NCI-H128 (cell line): Measurements from ENCODE around the gene NUDT3.
"Not testable (repeated sequence)": the region's sequence is repeated elsewhere in the genome, so short reads cannot be mapped to it uniquely, and the experiment has no call there.

ENCODE experiments used
- DNase-seq: peaks from one replicate; lab custom pipeline; 2025; ENCODE audit not compliant: unreplicated experiment; lab: John Stamatoyannopoulos, UW

NUDT3 gene

GRCh38 chr6:34346175-34347119 is 46.0 kb downstream of the NUDT3 start:
- no peak for DNase-seq

GRCh38 chr6:34343806-34344205 is 48.7 kb downstream of the NUDT3 start:
- no peak for DNase-seq

- no peak for DNase-seq
These were observed 50.2 kb downstream of the NUDT3 start for GRCh38 chr6:34342247-34342646.

GRCh38 chr6:34341481-34341971 is 50.9 kb downstream of the NUDT3 start:
- no peak for DNase-seq

- DNase-seq: no peak
These were observed 51.5 kb downstream of the NUDT3 start for GRCh38 chr6:34340906-34341480.

- DNase-seq: no peak
These were observed 52.1 kb downstream of the NUDT3 start for GRCh38 chr6:34340394-34340793.

GRCh38 chr6:34339971-34340370 is 52.5 kb downstream of the NUDT3 start:
- DNase-seq: no peak

GRCh38 chr6:34339432-34339831 is 53.0 kb downstream of the NUDT3 start:
- no peak for DNase-seq

- DNase-seq: no peak
These were observed 53.7 kb downstream of the NUDT3 start for GRCh38 chr6:34338811-34339210.

GRCh38 chr6:34338377-34338776 is 54.1 kb downstream of the NUDT3 start:
- DNase-seq: no peak

GRCh38 chr6:34334796-34335416 is 57.6 kb downstream of the NUDT3 start:
- DNase-seq: no peak

- DNase-seq: no peak
These were observed 58.6 kb downstream of the NUDT3 start for GRCh38 chr6:34333858-34334257.

GRCh38 chr6:34332251-34333198 is 59.9 kb downstream of the NUDT3 start:
- DNase-seq: no peak

GRCh38 chr6:34331371-34332050 is 61.0 kb downstream of the NUDT3 start:
- no peak for DNase-seq

- DNase-seq: not testable (repeated sequence)
These were observed 62.7 kb downstream of the NUDT3 start for GRCh38 chr6:34329814-34330213.

- no peak for DNase-seq
These were observed 63.5 kb downstream of the NUDT3 start for GRCh38 chr6:34328969-34329368.

- not testable (repeated sequence) for DNase-seq
These were observed 64.9 kb downstream of the NUDT3 start for GRCh38 chr6:34327313-34328205.

- DNase-seq: no peak
These were observed 66.8 kb downstream of the NUDT3 start for GRCh38 chr6:34325633-34326032.
